ENCODE measurements around the gene PTPRCAP. TPM values are rescaled to one million over a fixed set of nuclear protein-coding genes. Genes with fewer than 3 reads are reported as not detected.

Gene PTPRCAP
- polyA plus RNA-seq, 1 donor (not counting 4 experiments of a cell fraction or from before 2014, with no cell fraction given): not detected

DNA sequence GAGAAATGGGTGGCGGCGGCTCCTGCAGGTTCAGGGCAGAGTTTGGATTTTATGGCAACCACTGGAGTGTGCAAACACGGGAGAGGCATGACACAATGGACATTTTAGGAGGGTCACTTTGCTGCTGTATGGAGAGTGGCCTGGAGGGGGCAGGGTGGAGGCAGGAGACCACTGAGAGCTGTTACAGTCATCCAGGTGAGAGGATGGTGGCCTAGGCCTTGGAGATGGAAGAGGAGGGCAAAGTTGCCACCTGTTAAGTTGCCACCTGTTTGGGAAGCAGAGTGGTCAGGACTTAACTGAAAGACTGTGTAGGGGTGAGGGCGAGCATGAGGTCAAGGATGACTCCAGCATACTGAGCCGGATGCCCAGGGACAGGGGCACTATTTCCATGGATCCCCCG is 48.0 kb downstream of the PTPRCAP start:
- Histone ChIP-seq H3K9me1 (ENCODE audit: control insufficient read depth, extremely low read depth, insufficient read depth, low read length) (no peaks in the 10 kb centered on the region), H3K4me1 (ENCODE audit: control insufficient read depth, extremely low read depth, insufficient read depth, low read length) (peaks cover 20% of the 10 kb centered on the region), H4K20me1 (ENCODE audit: control insufficient read depth, extremely low read depth, insufficient read depth, low read length) (no peaks in the 10 kb centered on the region), H3K27me3 (ENCODE audit: control insufficient read depth, extremely low read depth, insufficient read depth, low read length) (no peaks in the 10 kb centered on the region), H3K27ac (ENCODE audit: control insufficient read depth, insufficient read depth, low read length) (no peak overlapping the region), H3K36me3 (ENCODE audit: control insufficient read depth in 2 of 2, extremely low read depth in 1 of 2, insufficient read depth in 2 of 2, low read length in 2 of 2) (peaks cover 0 to 4% of the 10 kb centered on the region in 2 experiments), H2AFZ (ENCODE audit: control insufficient read depth, low read length) (no peak overlapping the region), H3K9ac (ENCODE audit: control insufficient read depth, extremely low read depth, insufficient read depth, low read length) (no peak overlapping the region), H3K79me2 (ENCODE audit: control insufficient read depth, insufficient read depth, low read length) (peaks cover 10% of the 10 kb centered on the region), H3K4me2 (ENCODE audit: control insufficient read depth, extremely low read depth, insufficient read depth, low read depth, low read length) (no peak overlapping the region), H3K4me3 (ENCODE audit: control insufficient read depth in 2 of 3, extremely low read depth in 1 of 3, insufficient read depth in 2 of 3, low read depth in 1 of 3, low read length in 3 of 3) (no peak overlapping the region), H3K9me3 (ENCODE audit: control insufficient read depth, low read depth, low read length) (no peaks in the 10 kb centered on the region)
- FAIRE-seq (no peak), DNase-seq (ENCODE audit: low read depth, low spot score) (no peak)
- TF ChIP-seq EZH2 (IDR thresholded peaks at IDR 0.05; ENCODE audit: low read length) (no peak), CTCF (optimal IDR thresholded peaks at IDR 0.05 in 1 of 3, IDR thresholded peaks at IDR 0.05 in 1 of 3, conservative IDR thresholded peaks at IDR 0.05 in 1 of 3; ENCODE audit: extremely low read depth in 1 of 3, insufficient read depth in 2 of 3, low read length in 3 of 3) (peak; percentile 42 to 71 (median 53))
- dilution Hi-C loops (cut with MboI; ENCODE audit: extremely low pct_ligation_motif_present, low sequenced_read_pairs): no loop called here

GRCh38 chr11:67387518-67387917 is 50.0 kb downstream of the PTPRCAP start:
- H3K79me2 ChIP-seq (ENCODE audit: control insufficient read depth, insufficient read depth, low read length): peaks cover 8% of the 10 kb centered on the region
- H3K9me1 ChIP-seq (ENCODE audit: control insufficient read depth, extremely low read depth, insufficient read depth, low read length): no peaks in the 10 kb centered on the region
- H3K27me3 ChIP-seq (ENCODE audit: control insufficient read depth, extremely low read depth, insufficient read depth, low read length): no peaks in the 10 kb centered on the region
- no peak for FAIRE-seq
- TF ChIP-seq EZH2 (IDR thresholded peaks at IDR 0.05; ENCODE audit: low read length) (no peak), CTCF (optimal IDR thresholded peaks at IDR 0.05 in 1 of 3, IDR thresholded peaks at IDR 0.05 in 1 of 3, conservative IDR thresholded peaks at IDR 0.05 in 1 of 3; ENCODE audit: extremely low read depth in 1 of 3, insufficient read depth in 2 of 3, low read length in 3 of 3) (no peak)
- H3K4me2 ChIP-seq (ENCODE audit: control insufficient read depth, extremely low read depth, insufficient read depth, low read depth, low read length): no peak overlapping the region
- H3K36me3 ChIP-seq (ENCODE audit: control insufficient read depth in 2 of 2, extremely low read depth in 1 of 2, insufficient read depth in 2 of 2, low read length in 2 of 2): no peaks in the 10 kb centered on the region
- H3K4me3 ChIP-seq (ENCODE audit: control insufficient read depth in 2 of 3, extremely low read depth in 1 of 3, insufficient read depth in 2 of 3, low read depth in 1 of 3, low read length in 3 of 3): no peak overlapping the region
- DNase-seq (ENCODE audit: low read depth, low spot score): no peak
- no peak overlapping the region for H3K9ac ChIP-seq (ENCODE audit: control insufficient read depth, extremely low read depth, insufficient read depth, low read length)
- no peak overlapping the region for H3K27ac ChIP-seq (ENCODE audit: control insufficient read depth, insufficient read depth, low read length)
- H3K4me1 ChIP-seq (ENCODE audit: control insufficient read depth, extremely low read depth, insufficient read depth, low read length): peaks cover 21% of the 10 kb centered on the region
- no peak overlapping the region for H2AFZ ChIP-seq (ENCODE audit: control insufficient read depth, low read length)
- no peaks in the 10 kb centered on the region for H4K20me1 ChIP-seq (ENCODE audit: control insufficient read depth, extremely low read depth, insufficient read depth, low read length)
- dilution Hi-C loops (cut with MboI; ENCODE audit: extremely low pct_ligation_motif_present, low sequenced_read_pairs): no loop called here
- no peaks in the 10 kb centered on the region for H3K9me3 ChIP-seq (ENCODE audit: control insufficient read depth, low read depth, low read length)

All from keratinocyte (primary cell).